Neural progenitor cell (in vitro differentiated cells): ENCODE measurements around the gene BICDL1.
"Not testable (repeated sequence)": the region's sequence is repeated elsewhere in the genome, so short reads cannot be mapped to it uniquely, and the experiment has no call there.

Experiments
- CTCF ChIP-seq: fragments of 200-600 bp; sonication (generic); IDR thresholded peaks from 2 replicates; pipeline ENCODE4 v1.5.1; 2017; ENCODE audit warnings: antibody characterized with exemption, mild to moderate bottlenecking
- EZH2 ChIP-seq: fragments of 200-600 bp; sonication (generic); IDR thresholded peaks from 2 replicates; pipeline ENCODE4 v1.6.1; 2017; ENCODE audit warnings: antibody characterized with exemption, mild to moderate bottlenecking, moderate library complexity

DNA sequence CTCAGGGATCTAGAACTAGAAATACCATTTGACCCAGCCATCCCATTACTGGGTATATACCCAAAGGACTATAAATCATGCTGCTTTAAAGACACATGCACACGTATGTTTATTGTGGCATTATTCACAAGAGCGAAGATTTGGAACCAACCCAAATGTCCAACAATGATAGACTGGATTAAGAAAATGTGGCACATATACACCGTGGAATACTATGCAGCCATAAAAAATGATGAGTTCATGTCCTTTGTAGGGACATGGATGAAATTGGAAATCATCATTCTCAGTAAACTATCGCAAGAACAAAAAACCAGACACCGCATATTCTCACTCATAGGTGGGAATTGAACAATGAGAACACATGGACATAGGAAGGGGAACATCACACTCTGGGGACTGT lies 56.3 kb downstream of the BICDL1 start:
- TF ChIP-seq CTCF, EZH2: not testable (repeated sequence)
